Stomach (tissue), 4 donors: ENCODE measurements around the gene AGAP1.

Experiments used
- CTCF ChIP-seq, 7 experiments: fragments of 450-650 bp in 4 of 7; fragments of 200-600 bp in 3 of 7; sonication (generic) in 3 of 7; IDR thresholded peaks; one replicate each; pipeline ENCODE4 v1.5.1; 2016 to 2019; ENCODE audit warnings: antibody characterized with exemption in 7 of 7, control low read depth in 2 of 7, mild to moderate bottlenecking in 1 of 7
- POLR2A ChIP-seq, 4 donors: fragments of 450-650 bp; IDR thresholded peaks; one replicate each; pipeline ENCODE4 v1.6.1; 2016; ENCODE audit warnings: antibody characterized with exemption in 4 of 4, control low read depth in 2 of 4, mild to moderate bottlenecking in 1 of 4, moderate library complexity in 1 of 4

- no peak for TF ChIP-seq CTCF (IDR thresholded peaks at IDR 0.05)
- no peak for TF ChIP-seq POLR2A (IDR thresholded peaks at IDR 0.05)
Measured at GRCh38 chr2:235918876-235919275, 425.0 kb downstream of the AGAP1 start.
